HepG2 (cell line): ENCODE measurements around the gene PFAS. TPM values are rescaled to one million over a fixed set of nuclear protein-coding genes. Genes with fewer than 3 reads are reported as not detected.

ENCODE experiments used
- AKNA ChIP-seq: sonication (generic); formaldehyde crosslinking; IDR thresholded peaks from 2 replicates; pipeline ENCODE4 v1.4.0; 2020; ENCODE audit warnings: missing genetic modification reagents, borderline replicate concordance
- IKZF1 ChIP-seq: fragments of 450-650 bp; IDR thresholded peaks from 2 replicates; pipeline ENCODE4 v1.7.1; 2016
- KLF11 ChIP-seq: IDR thresholded peaks from 2 replicates; pipeline ENCODE4 v1.6.1; 2016; ENCODE audit warnings: missing compliant biosample characterization
- MYC ChIP-seq: sonication (generic); formaldehyde crosslinking; IDR thresholded peaks from 2 replicates; pipeline ENCODE4 v1.9.0; 2021; ENCODE audit warnings: missing genetic modification reagents, borderline replicate concordance
- PBX3 ChIP-seq: sonication (generic); formaldehyde crosslinking; IDR thresholded peaks from 2 replicates; pipeline ENCODE4 v1.8.1; 2023; ENCODE audit warnings: missing genetic modification reagents, inconsistent platforms, borderline replicate concordance
- RORA ChIP-seq: sonication (generic); formaldehyde crosslinking; IDR thresholded peaks from 2 replicates; pipeline ENCODE4 v1.5.0; 2020; ENCODE audit warnings: mild to moderate bottlenecking, missing genetic modification reagents, moderate library complexity
- SOX13 ChIP-seq, 3 experiments: fragments of 450-650 bp in 1 of 3; sonication (generic) in 1 of 3; formaldehyde crosslinking in 1 of 3; IDR thresholded peaks in 2 of 3; conservative IDR thresholded peaks in 1 of 3; 2 replicates each; pipeline versions ENCODE4 v1.5.0 to v1.6.1; 2016 to 2020; ENCODE audit warnings: antibody characterized with exemption in 1 of 3, mild to moderate bottlenecking in 1 of 3, missing compliant biosample characterization in 1 of 3, missing genetic modification reagents in 1 of 3, moderate library complexity in 1 of 3
- THAP7 ChIP-seq: sonication (generic); formaldehyde crosslinking; IDR thresholded peaks from 2 replicates; pipeline ENCODE4 v1.8.1; 2023; ENCODE audit warnings: mild to moderate bottlenecking, missing genetic modification reagents
- ZBTB1 ChIP-seq: sonication (generic); formaldehyde crosslinking; IDR thresholded peaks from 2 replicates; pipeline ENCODE4 v1.4.0; 2020; ENCODE audit warnings: missing genetic modification reagents, borderline replicate concordance
- ZBTB38 ChIP-seq: sonication (generic); formaldehyde crosslinking; IDR thresholded peaks from 2 replicates; pipeline ENCODE4 v1.5.1; 2020; ENCODE audit warnings: mild to moderate bottlenecking, missing genetic modification reagents
- ZBTB7B ChIP-seq: sonication (generic); formaldehyde crosslinking; IDR thresholded peaks from 2 replicates; pipeline ENCODE4 v1.4.0; 2020; ENCODE audit warnings: missing genetic modification reagents
- ZHX2 ChIP-seq, 2 experiments: sonication (generic) in 1 of 2; formaldehyde crosslinking in 1 of 2; IDR thresholded peaks; 2 replicates each; pipeline versions ENCODE4 v1.6.1 to v1.9.0; 2014 to 2022; ENCODE audit warnings: antibody characterized with exemption in 1 of 2, borderline replicate concordance in 1 of 2, inconsistent platforms in 1 of 2, low read depth in 1 of 2, missing genetic modification reagents in 1 of 2
- ZNF510 ChIP-seq: sonication (generic); formaldehyde crosslinking; IDR thresholded peaks from 2 replicates; pipeline ENCODE4 v1.4.0; 2020; ENCODE audit warnings: low read depth, mild to moderate bottlenecking, missing genetic modification reagents
- ZNF547 ChIP-seq: sonication (generic); formaldehyde crosslinking; IDR thresholded peaks from 2 replicates; pipeline ENCODE4 v1.5.1; 2020; ENCODE audit warnings: mild to moderate bottlenecking, missing genetic modification reagents
- polyA plus RNA-seq, 8 experiments: library from polyadenylated mRNA; depleted of rRNA in 3 of 8; stranded (reverse) in 7 of 8; unstranded in 1 of 8; fragments of >200 nt; fragmentation: Illumina TruSeq in 4 of 8; extraction: Trizol in 4 of 8; gene quantifications; 2 replicates each; pipeline versions ENCODE4 v1.2.1 to v1.2.3, GENCODE V29; 2011 to 2016; ENCODE audit warnings: low read depth in 4 of 8, missing spikeins in 1 of 8, mixed read lengths in 1 of 8; ENCODE audit not compliant: insufficient read depth in 1 of 8
- total RNA-seq, 5 experiments: library from RNA; depleted of rRNA; stranded (reverse); fragments of >200 nt; fragmentation: Illumina TruSeq; extraction: Trizol; gene quantifications; 2 replicates each; pipeline ENCODE4 v1.2.3, GENCODE V29; 2016; ENCODE audit warnings: low read depth in 1 of 5

Gene PFAS
- total and polyA plus RNA-seq, 2 of the 13 experiments (the other 11 are each of a cell fraction or from before 2014, with no cell fraction given), result 49.4 to 58.2 TPM

GRCh38 chr17:8222630-8223355 lies 26.3 kb upstream of the PFAS start (continued):
- peak; percentile 62; the same call in 1 of the 2 replicates for TF ChIP-seq ZNF547
- no peak for TF ChIP-seq KLF11
- TF ChIP-seq AKNA, result no peak
- peak; percentile 63 for TF ChIP-seq MYC (CRISPR knock-in tag)
- no peak for TF ChIP-seq IKZF1
- no peak for TF ChIP-seq ZNF510
- 0 out of 2 replicates have a peak, but pooled peaks have one; percentile 44 for TF ChIP-seq ZBTB1 (CRISPR knock-in tag)
- TF ChIP-seq THAP7 (CRISPR knock-in tag), result no peak
- TF ChIP-seq PBX3 (CRISPR knock-in tag), result peak; percentile 45; the same call in 1 of the 2 replicates
- TF ChIP-seq SOX13 (IDR thresholded peaks at IDR 0.05), result peak; percentile 18; the same call in 1 of the 2 replicates
- peak in 1 of 2 experiments; percentile 8; a peak in 2 of 4 replicates for TF ChIP-seq SOX13 (CRISPR knock-in tag; conservative IDR thresholded peaks at IDR 0.05 in 1 of 2, IDR thresholded peaks at IDR 0.05 in 1 of 2)
- TF ChIP-seq ZBTB7B (CRISPR knock-in tag), result no peak
- no peak; the same call in 1 of the 2 replicates for TF ChIP-seq ZHX2 (IDR thresholded peaks at IDR 0.05; ENCODE audit: low read depth)
- no peak; the same call in 1 of the 2 replicates for TF ChIP-seq ZHX2 (CRISPR knock-in tag; IDR thresholded peaks at IDR 0.05; ENCODE audit: borderline replicate concordance)
- TF ChIP-seq ZBTB38 (CRISPR knock-in tag), result peak; percentile 50; the same call in 1 of the 2 replicates
- TF ChIP-seq RORA (CRISPR knock-in tag), result no peak
